NB4 (cell line): ENCODE results near the gene WDR81.

Source experiments
- DNase-seq: peaks from one replicate; pipeline ENCODE4 v3.0.0; 2010; ENCODE audit warnings: low read depth
- H3K4me3 ChIP-seq: one replicate; pipeline ENCODE4 v1.5.1; 2011; ENCODE audit warnings: mild to moderate bottlenecking, low read depth, low read length, moderate library complexity
- CTCF ChIP-seq: IDR thresholded peaks from one replicate; pipeline ENCODE4 v1.5.1; 2012; ENCODE audit warnings: low read depth, low read length
- MAX ChIP-seq: IDR thresholded peaks from 2 replicates; pipeline ENCODE4 v1.6.1; 2011; ENCODE audit warnings: low read depth, low read length
- MYC ChIP-seq: IDR thresholded peaks from 2 replicates; pipeline ENCODE4 v1.6.1; 2011; ENCODE audit warnings: low read depth, low read length
- POLR2A ChIP-seq: IDR thresholded peaks from 2 replicates; pipeline ENCODE4 v1.6.1; 2011; ENCODE audit warnings: mild to moderate bottlenecking; ENCODE audit not compliant: insufficient read length; ENCODE audit errors: extremely low read depth

WDR81 gene

GRCh38 chr17:1727876-1728630, 3.5 kb downstream of the WDR81 start:
- DNase-seq: no peak
- no peak overlapping the region for H3K4me3 ChIP-seq
- TF ChIP-seq CTCF (no peak), MAX (no peak), POLR2A (no peak), MYC (no peak)

GRCh38 chr17:1729966-1730325, 5.4 kb downstream of the WDR81 start:
- H3K4me3 ChIP-seq: no peak overlapping the region
- no peak for DNase-seq
- no peak for TF ChIP-seq POLR2A
- TF ChIP-seq MYC: no peak
- no peak for TF ChIP-seq MAX
- TF ChIP-seq CTCF: no peak

GRCh38 chr17:1730326-1731193, 6.1 kb downstream of the WDR81 start:
- no peak for DNase-seq
- TF ChIP-seq POLR2A (no peak), MYC (no peak), MAX (no peak), CTCF (no peak)
- H3K4me3 ChIP-seq: no peak overlapping the region

DNA sequence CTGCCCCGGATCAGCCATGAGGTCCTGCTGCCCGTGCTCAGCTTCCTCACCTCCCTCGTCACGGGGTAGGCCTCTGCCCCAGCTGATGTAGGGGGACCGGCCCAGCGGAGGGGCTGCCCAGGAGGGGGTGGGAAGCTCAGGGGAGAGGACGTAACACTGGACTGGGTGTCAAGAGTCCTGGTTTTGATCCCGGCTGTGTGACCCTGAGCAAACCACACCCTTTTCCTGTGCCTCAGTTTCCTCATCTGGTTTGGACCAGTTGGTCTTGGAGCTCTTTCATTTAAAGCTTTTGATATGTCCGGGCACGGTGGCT, 6.6 kb downstream of the WDR81 start:
- DNase-seq: no peak
- H3K4me3 ChIP-seq: no peak overlapping the region

More for the DNA sequence above, 6.6 kb downstream of the WDR81 start:
- TF ChIP-seq CTCF (no peak), MAX (no peak), POLR2A (no peak), MYC (no peak)
